ENCODE data around the gene IFT122. TPM values are rescaled to one million over a fixed set of nuclear protein-coding genes. Genes with fewer than 3 reads are reported as not detected.

Gene IFT122
- total RNA-seq, 2 donors from 2014 or later, result 15.6 to 31.5 TPM

DNA sequence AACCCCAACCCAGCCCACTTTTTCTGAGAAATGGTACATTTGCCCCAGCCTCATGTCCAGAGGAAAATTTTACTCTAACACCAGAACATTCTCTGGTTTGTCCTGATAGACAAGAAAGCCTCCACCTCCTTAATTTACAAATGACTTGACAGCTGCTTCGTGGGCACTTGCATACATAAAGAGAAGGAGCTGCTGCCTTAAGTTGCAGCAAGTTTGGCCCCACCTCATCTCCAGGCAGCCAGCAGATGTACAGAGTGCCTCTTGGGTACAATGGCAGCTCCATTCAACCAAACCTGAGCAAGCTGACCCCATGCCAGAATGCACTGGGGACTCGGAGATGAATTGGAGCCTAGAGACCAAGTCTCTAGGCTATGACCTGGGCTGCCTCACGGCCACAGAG lies 96.8 kb downstream of the IFT122 start:
- Histone ChIP-seq H3K4me1 (no peaks in the 10 kb centered on the region), H3K4me3 (no peak overlapping the region), H3K27me3 (no peaks in the 10 kb centered on the region), H3K9me3 (no peaks in the 10 kb centered on the region), H3K9ac (ENCODE audit: low read depth in 2 of 2, low read length in 2 of 2) (no peak overlapping the region), H3K36me3 (no peaks in the 10 kb centered on the region), H3K27ac (no peak overlapping the region)
- no peak for DNase-seq
- intact Hi-C loops (cut with DNase I), result no loop called here
- no peak for TF ChIP-seq CTCF (IDR thresholded peaks at IDR 0.05)

- TF ChIP-seq CTCF (IDR thresholded peaks at IDR 0.05), result no peak
- DNase-seq, result no peak
- intact Hi-C loops (cut with DNase I), result no loop called here
Observed at GRCh38 chr3:129539206-129539605, 99.2 kb downstream of the IFT122 start.

DNA sequence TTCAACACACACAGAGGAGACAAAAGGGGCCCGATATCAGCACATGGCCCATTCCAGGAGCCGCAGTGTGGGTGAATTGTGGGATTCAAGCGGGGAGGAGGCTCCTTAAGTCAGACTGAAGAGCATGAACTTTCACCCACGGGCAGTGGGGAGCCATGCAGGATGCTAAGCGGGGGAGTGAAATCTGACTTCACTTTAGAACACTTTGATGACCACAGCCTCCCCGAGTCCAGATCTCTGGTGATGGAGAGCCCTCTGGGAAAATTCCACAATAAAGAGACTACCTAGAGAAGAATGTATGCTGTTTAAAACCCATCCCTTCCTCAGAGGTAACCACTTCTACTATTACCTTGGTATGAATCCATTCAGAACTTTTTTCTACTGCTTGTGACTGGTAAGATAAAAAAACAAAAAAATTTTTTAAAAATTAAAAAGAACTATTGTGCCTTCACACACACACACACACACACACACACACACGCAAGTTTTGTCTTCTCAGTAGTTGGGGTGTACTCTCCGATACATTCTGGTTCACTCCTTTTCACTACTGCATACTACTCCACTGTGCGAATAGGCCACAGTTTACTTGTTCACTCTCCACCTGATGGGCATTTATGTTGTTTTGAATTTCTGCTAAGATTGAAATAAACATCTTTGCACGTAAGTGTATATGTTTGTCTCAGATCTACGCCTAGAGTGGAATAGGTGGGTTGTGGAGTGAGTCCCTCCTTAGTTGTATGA lies 100.9 kb downstream of the IFT122 start:
- no peaks in the 10 kb centered on the region for H3K4me1 ChIP-seq
- no peak for TF ChIP-seq CTCF (IDR thresholded peaks at IDR 0.05)
- no peaks in the 10 kb centered on the region for H3K27me3 ChIP-seq
- H3K36me3 ChIP-seq, result no peaks in the 10 kb centered on the region
- no peak overlapping the region for H3K4me3 ChIP-seq
- no peak overlapping the region for H3K9ac ChIP-seq (ENCODE audit: low read depth in 2 of 2, low read length in 2 of 2)
- intact Hi-C loops (cut with DNase I), result no loop called here
- H3K27ac ChIP-seq, result no peak overlapping the region
- no peaks in the 10 kb centered on the region for H3K9me3 ChIP-seq
- no peak for DNase-seq

More at GRCh38 chr3:129539206-129539605, 99.2 kb downstream of the IFT122 start:
- Histone ChIP-seq H3K9ac (ENCODE audit: low read depth in 2 of 2, low read length in 2 of 2) (no peak overlapping the region), H3K27ac (no peak overlapping the region), H3K27me3 (no peaks in the 10 kb centered on the region), H3K36me3 (no peaks in the 10 kb centered on the region), H3K4me1 (no peaks in the 10 kb centered on the region), H3K9me3 (no peaks in the 10 kb centered on the region), H3K4me3 (no peak overlapping the region)

DNA sequence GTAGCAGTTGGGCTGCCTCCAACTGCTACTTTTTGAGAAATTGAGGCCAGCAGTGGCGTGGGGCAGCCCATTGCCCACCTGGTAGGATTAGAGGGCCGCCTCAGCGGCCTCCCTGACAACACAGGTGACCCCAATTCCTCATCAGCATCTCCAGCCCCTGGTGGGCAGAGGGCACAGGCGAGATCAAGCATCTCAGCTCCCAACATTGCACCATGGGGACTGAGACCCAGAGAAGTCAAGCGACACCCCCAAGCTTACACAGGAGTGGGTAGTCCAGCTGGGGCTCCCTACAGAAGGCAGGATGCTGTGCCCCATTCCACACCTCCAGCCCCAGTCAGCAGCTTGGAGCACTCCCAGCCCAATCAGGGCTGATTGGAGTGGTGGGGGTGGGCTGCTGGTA lies 102.7 kb downstream of the IFT122 start:
- H3K9ac ChIP-seq (ENCODE audit: low read depth in 2 of 2, low read length in 2 of 2), result no peak overlapping the region
- H3K27me3 ChIP-seq, result no peaks in the 10 kb centered on the region
- H3K9me3 ChIP-seq, result no peaks in the 10 kb centered on the region
- no peaks in the 10 kb centered on the region for H3K4me1 ChIP-seq
- no peak for TF ChIP-seq CTCF (IDR thresholded peaks at IDR 0.05)
- intact Hi-C loops (cut with DNase I), result no loop called here
- no peaks in the 10 kb centered on the region for H3K36me3 ChIP-seq
- H3K4me3 ChIP-seq, result no peak overlapping the region
- no peak for DNase-seq
- no peak overlapping the region for H3K27ac ChIP-seq

DNA sequence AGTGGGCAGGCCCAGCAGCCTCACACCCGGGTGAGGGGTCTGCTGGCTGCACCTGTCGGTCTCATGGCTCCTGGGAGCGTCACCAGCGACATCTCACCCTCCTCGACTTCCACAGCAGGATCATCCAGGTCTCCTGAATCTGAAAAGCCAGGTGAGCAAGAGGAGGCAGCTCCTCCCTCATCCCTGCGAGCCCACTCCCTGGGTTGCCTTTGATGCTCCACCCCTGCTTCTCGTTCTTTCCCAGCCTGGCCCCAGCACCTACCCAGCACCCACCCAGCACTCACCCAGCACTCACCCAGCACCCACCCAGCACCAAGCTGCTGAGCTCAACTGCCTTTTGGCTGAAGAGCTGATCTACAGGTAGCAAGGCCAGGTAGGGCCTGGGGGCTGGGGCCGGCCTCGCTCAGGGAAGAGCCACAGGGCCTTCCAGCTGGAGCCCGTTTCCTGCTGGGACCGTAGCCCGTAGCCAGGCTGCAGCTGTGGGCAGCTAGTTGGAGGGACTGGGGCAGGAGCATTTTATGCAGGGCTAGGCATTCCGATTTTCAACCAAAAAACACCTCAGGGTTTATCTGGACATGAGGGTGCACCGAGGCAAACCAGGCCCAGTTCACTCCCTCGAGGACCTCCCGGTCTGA lies 103.2 kb downstream of the IFT122 start, which contains the start of gene H1-8:
Gene H1-8 (plus strand): TSS at position 20 of the 635 bp plus-strand sequence. CDS start 44 bp downstream, at position 64.
- Histone ChIP-seq H3K9ac (ENCODE audit: low read depth in 2 of 2, low read length in 2 of 2) (no peak within 1 kb of the TSS), H3K9me3 (no peaks in the 10 kb centered on the region), H3K4me1 (no peaks in the 10 kb centered on the region), H3K27me3 (no peaks in the 10 kb centered on the region), H3K36me3 (no peaks in the 10 kb centered on the region), H3K4me3 (no peak within 1 kb of the TSS), H3K27ac (no peak within 1 kb of the TSS)
- no peak for TF ChIP-seq CTCF (IDR thresholded peaks at IDR 0.05)
- intact Hi-C loops (cut with DNase I), result no loop called here
- no peak for DNase-seq

Measured in colonic mucosa (tissue), 4 donors.